Spleen (tissue), 7 donors: ENCODE measurements around the gene RIPOR2.

ENCODE experiments used
- POLR2A ChIP-seq, 3 donors: fragments of 450-650 bp; IDR thresholded peaks; one replicate each; pipeline ENCODE4 v1.5.1; 2017; ENCODE audit warnings: antibody characterized with exemption in 3 of 3, mild to moderate bottlenecking in 1 of 3
- TF ChIP-seq, protein P1 (sequence below), 11 experiments: fragments of 200-600 bp in 7 of 11; fragments of 450-650 bp in 4 of 11; sonication (generic) in 4 of 11; IDR thresholded peaks in 8 of 11; conservative IDR thresholded peaks in 3 of 11; 1 replicate in 7 of 11; 2 replicates in 4 of 11; pipeline versions ENCODE4 v1.4.0 to v1.8.0; 2016 to 2021; ENCODE audit warnings: antibody characterized with exemption in 11 of 11, inconsistent platforms in 4 of 11, mild to moderate bottlenecking in 1 of 11
- donor health status: DM: no; HTN: no; CAD: no; lungs with moderate emphysema.
- donor health status: DM: no; HTN: no; CAD: no.
- donor health status: DM: no; HTN: no; CAD: no.

DNA sequence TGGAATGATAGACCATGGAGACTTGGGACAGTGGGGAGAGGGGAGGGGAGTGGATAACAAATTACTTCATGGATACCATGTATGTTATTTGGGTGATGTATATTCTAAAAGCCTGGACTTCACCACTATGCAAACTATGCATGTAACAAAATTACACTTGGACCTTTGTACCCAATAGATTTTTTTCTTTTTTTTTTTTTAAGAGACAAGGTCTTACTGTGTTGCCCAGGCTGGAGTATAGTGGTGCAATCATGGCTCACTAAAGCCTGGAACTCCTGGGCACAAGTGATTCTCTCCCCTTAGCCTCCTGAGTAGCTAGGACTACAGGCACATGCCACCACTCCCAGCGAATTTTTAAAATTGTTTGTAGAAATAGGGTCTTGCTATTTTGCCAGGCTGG is 45.3 kb downstream of the RIPOR2 start:
- no peak for TF ChIP-seq POLR2A (IDR thresholded peaks at IDR 0.05)
- TF ChIP-seq, protein P1, sequence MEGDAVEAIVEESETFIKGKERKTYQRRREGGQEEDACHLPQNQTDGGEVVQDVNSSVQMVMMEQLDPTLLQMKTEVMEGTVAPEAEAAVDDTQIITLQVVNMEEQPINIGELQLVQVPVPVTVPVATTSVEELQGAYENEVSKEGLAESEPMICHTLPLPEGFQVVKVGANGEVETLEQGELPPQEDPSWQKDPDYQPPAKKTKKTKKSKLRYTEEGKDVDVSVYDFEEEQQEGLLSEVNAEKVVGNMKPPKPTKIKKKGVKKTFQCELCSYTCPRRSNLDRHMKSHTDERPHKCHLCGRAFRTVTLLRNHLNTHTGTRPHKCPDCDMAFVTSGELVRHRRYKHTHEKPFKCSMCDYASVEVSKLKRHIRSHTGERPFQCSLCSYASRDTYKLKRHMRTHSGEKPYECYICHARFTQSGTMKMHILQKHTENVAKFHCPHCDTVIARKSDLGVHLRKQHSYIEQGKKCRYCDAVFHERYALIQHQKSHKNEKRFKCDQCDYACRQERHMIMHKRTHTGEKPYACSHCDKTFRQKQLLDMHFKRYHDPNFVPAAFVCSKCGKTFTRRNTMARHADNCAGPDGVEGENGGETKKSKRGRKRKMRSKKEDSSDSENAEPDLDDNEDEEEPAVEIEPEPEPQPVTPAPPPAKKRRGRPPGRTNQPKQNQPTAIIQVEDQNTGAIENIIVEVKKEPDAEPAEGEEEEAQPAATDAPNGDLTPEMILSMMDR (IDR thresholded peaks at IDR 0.05 in 8 of 11, conservative IDR thresholded peaks at IDR 0.05 in 3 of 11) = no peak
